ENCODE measurements around the gene RPL12. TPM values are rescaled to one million over a fixed set of nuclear protein-coding genes. Genes with fewer than 3 reads are reported as not detected.

Gene RPL12
- total RNA-seq, 1 experiment from 2014 or later = 855 TPM

DNA sequence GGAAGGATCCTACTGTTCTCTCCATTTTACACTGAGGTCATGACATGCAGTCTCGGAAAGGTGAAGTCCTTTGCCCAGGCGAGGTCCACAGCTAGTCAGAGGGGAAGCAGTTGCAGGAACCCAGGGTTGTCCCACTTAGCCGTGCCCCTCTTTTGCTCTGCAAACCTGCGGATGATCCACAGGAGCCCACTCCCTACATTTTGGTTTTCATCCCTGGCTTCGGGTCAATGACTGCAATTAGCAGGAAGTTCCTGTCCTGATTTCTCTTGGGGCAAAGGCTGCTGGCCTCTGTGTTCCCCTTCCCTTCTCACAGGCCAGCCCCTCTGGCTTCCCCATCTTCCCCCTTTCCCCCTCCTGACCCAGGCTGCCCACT is 52.9 kb downstream of the RPL12 start:
- H3K36me3 Mint-ChIP-seq (ENCODE audit: insufficient read depth, unreplicated experiment) = peaks cover 7% of the 10 kb centered on the region
- TSS peak; percentile 31 for BruUV-seq (replicated peaks)
- peaks cover 13% of the 10 kb centered on the region for H3K27me3 Mint-ChIP-seq (ENCODE audit: unreplicated experiment)
- peak overlapping the region; percentile 74 for H3K4me3 Mint-ChIP-seq (ENCODE audit: low read depth, unreplicated experiment)
- no peak overlapping the region for H3K27ac Mint-ChIP-seq (ENCODE audit: unreplicated experiment)
- no peak for DNase-seq
- intact Hi-C loops (cut with micrococcal nuclease; ENCODE audit: unreplicated experiment) = no loop called here
- no peaks in the 10 kb centered on the region for H3K9me3 Mint-ChIP-seq (ENCODE audit: low read depth, unreplicated experiment)
- H3K4me1 Mint-ChIP-seq (ENCODE audit: low read depth, unreplicated experiment) = peaks cover 9% of the 10 kb centered on the region
- no peak for TF ChIP-seq CTCF (IDR thresholded peaks at IDR 0.05; ENCODE audit: unreplicated experiment)
- CTCF ChIA-PET = no interaction called here

Other genes with a start within 250 kb of the RPL12 start
- gene GARNL3, start 186.6 kb downstream of the RPL12 start, total RNA-seq (2022) = 2.8 and 3.3 TPM in 2 replicates
- gene SLC2A8, start 54.2 kb downstream of the RPL12 start, total RNA-seq (2022) = 10.8 and 13.1 TPM in 2 replicates
- 7.0 and 7.1 TPM in 2 replicates for gene ZNF79, start 27.0 kb downstream of the RPL12 start, total RNA-seq (2022)
- gene LRSAM1, start 104 bp upstream of the RPL12 start, total RNA-seq (2022) = 12.0 and 18.4 TPM in 2 replicates
- gene STXBP1, start 160.9 kb upstream of the RPL12 start, total RNA-seq (2022) = 5.9 and 7.5 TPM in 2 replicates